Measurements from ENCODE around the gene TGIF2. TPM values are rescaled to one million over a fixed set of nuclear protein-coding genes. Genes with fewer than 3 reads are reported as not detected.

TGIF2 gene
- total RNA-seq, 1 experiment from 2014 or later: 81.7 TPM

GRCh38 chr20:36641506-36641843, 68.1 kb downstream of the TGIF2 start:
- Histone ChIP-seq H3K4me2 (ENCODE audit: insufficient read depth, insufficient read length, low read length) (no peak overlapping the region), H3K18ac (ENCODE audit: insufficient read length, low read depth, low read length) (no peak overlapping the region), H3K23me2 (ENCODE audit: insufficient read length, low read depth, low read length, poor library complexity, severe bottlenecking) (no peaks in the 10 kb centered on the region), H3K9me3 (ENCODE audit: control insufficient read depth, low read depth, low read length) (no peaks in the 10 kb centered on the region), H3K14ac (ENCODE audit: insufficient read depth, low read length) (no peak overlapping the region), H2BK120ac (ENCODE audit: low read depth, low read length, poor library complexity, severe bottlenecking) (no peak overlapping the region), H3K27ac (ENCODE audit: insufficient read length, low read depth, low read length) (no peak overlapping the region), H2BK12ac (ENCODE audit: insufficient read length, low read depth, low read length) (no peak overlapping the region), H4K91ac (ENCODE audit: insufficient read length, low read depth, low read length) (no peak overlapping the region), H3T11ph (ENCODE audit: low read length) (no peak overlapping the region), H4K5ac (ENCODE audit: insufficient read length, low read depth, low read length) (no peak overlapping the region), H4K8ac (replicated peaks; ENCODE audit: insufficient read length, low read depth, low read length) (no peak overlapping the region), H3K4ac (ENCODE audit: low read depth, low read length) (no peak overlapping the region), H2BK20ac (ENCODE audit: low read depth, low read length, poor library complexity, severe bottlenecking) (no peak overlapping the region), H3K56ac (ENCODE audit: insufficient read length, low read depth, low read length) (no peak overlapping the region), H3K79me1 (ENCODE audit: insufficient read depth, low read depth, low read length, poor library complexity, severe bottlenecking) (no peaks in the 10 kb centered on the region), H3K27me3 (ENCODE audit: insufficient read depth, low read length) (no peaks in the 10 kb centered on the region), H3K23ac (ENCODE audit: insufficient read length, low read depth, low read length) (no peak overlapping the region), H3K79me2 (ENCODE audit: insufficient read depth, low read length) (no peaks in the 10 kb centered on the region), H2BK15ac (ENCODE audit: low read depth, low read length) (no peak overlapping the region), H2AK5ac (ENCODE audit: insufficient read length, low read length) (no peak overlapping the region), H4K20me1 (ENCODE audit: control insufficient read depth, insufficient read depth, insufficient read length) (no peaks in the 10 kb centered on the region), H3K9ac (ENCODE audit: extremely low read depth, insufficient read length, low read length) (no peak overlapping the region), H2BK5ac (ENCODE audit: insufficient read length, low read length) (no peak overlapping the region), H3K4me1 (ENCODE audit: insufficient read depth, low read length) (peaks cover 8% of the 10 kb centered on the region; the same call in 1 of the 2 replicates), H2AFZ (ENCODE audit: low read length) (no peak overlapping the region)
- Mint-ChIP-seq H3K27ac (peak overlapping the region in 2 of 3 experiments; percentile 8 to 9; a peak in 1 of 7 replicates), H3K9me3 (no peaks in the 10 kb centered on the region), H3K27me3 (ENCODE audit: low read depth) (no peaks in the 10 kb centered on the region; the same call in 1 of the 2 replicates), H3K4me3 (no peak overlapping the region), H3K4me1 (peaks cover 21 to 24% of the 10 kb centered on the region in 2 experiments), H3K36me3 (ENCODE audit: insufficient read depth in 1 of 3, low read depth in 3 of 3) (no peaks in the 10 kb centered on the region)
- DNase-seq: no peak
- WGBS (ENCODE audit: extremely low coverage, insufficient read length, low lambda C conversion rate): no CpG with 5 or more reads among the region's 3 CpGs
- TF ChIP-seq CTCF (conservative IDR thresholded peaks at IDR 0.05): no peak
